SK-N-SH treated with all-trans-retinoic acid at 6 μM for 48 hours (cell line): ENCODE data around the gene BUB3.

Experiments
- ATAC-seq: fragments of 200-7000 bp; cut with Tn5 transposase; 3 replicates; pipeline ENCODE4 v1.9.1; 2020; ENCODE audit warnings: mild to moderate bottlenecking, moderate library complexity
- BACH2 ChIP-seq: fragments of 250-450 bp; sonication (Bioruptor Pico); IDR thresholded peaks from 2 replicates; pipeline ENCODE4 v1.9.0; 2021; ENCODE audit warnings: mild to moderate bottlenecking, borderline replicate concordance
- CREB5 ChIP-seq: fragments of 250-450 bp; sonication (Bioruptor Pico); IDR thresholded peaks from 2 replicates; pipeline ENCODE4 v1.5.1; 2020; ENCODE audit warnings: low read depth, mild to moderate bottlenecking, moderate library complexity
- CSDC2 ChIP-seq: fragments of 250-450 bp; sonication (Bioruptor Pico); IDR thresholded peaks from 2 replicates; pipeline ENCODE4 v1.5.0; 2020; ENCODE audit warnings: mild to moderate bottlenecking, moderate library complexity
- CSRNP3 ChIP-seq: fragments of 250-450 bp; sonication (Bioruptor Pico); IDR thresholded peaks from 2 replicates; pipeline ENCODE4 v1.5.1; 2021; ENCODE audit warnings: mild to moderate bottlenecking, moderate library complexity
- ESRRG ChIP-seq: fragments of 250-450 bp; sonication (Bioruptor Pico); IDR thresholded peaks from 2 replicates; pipeline ENCODE4 v1.6.1; 2021; ENCODE audit warnings: mild to moderate bottlenecking
- GLIS3 ChIP-seq: fragments of 250-450 bp; sonication (Bioruptor Pico); IDR thresholded peaks from 2 replicates; pipeline ENCODE4 v1.5.0; 2020; ENCODE audit warnings: mild to moderate bottlenecking, moderate library complexity
- ISL1 ChIP-seq: fragments of 250-450 bp; sonication (Bioruptor Pico); IDR thresholded peaks from 2 replicates; pipeline ENCODE4 v2.1.2; 2022; ENCODE audit warnings: mild to moderate bottlenecking, moderate library complexity
- OSR1 ChIP-seq: fragments of 250-450 bp; sonication (Bioruptor Pico); IDR thresholded peaks from 2 replicates; pipeline ENCODE4 v1.8.0; 2022; ENCODE audit warnings: moderate library complexity, mild to moderate bottlenecking, inconsistent platforms
- PATZ1 ChIP-seq: fragments of 250-450 bp; sonication (Bioruptor Pico); IDR thresholded peaks from 2 replicates; pipeline ENCODE4 v1.8.0; 2020; ENCODE audit warnings: mild to moderate bottlenecking, moderate library complexity, borderline replicate concordance
- POU6F1 ChIP-seq: fragments of 250-450 bp; sonication (Bioruptor Pico); IDR thresholded peaks from 2 replicates; pipeline ENCODE4 v1.8.0; 2021; ENCODE audit warnings: low read depth, mild to moderate bottlenecking, moderate library complexity, borderline replicate concordance
- RARB ChIP-seq: fragments of 250-450 bp; sonication (Bioruptor Pico); IDR thresholded peaks from 2 replicates; pipeline ENCODE4 v1.8.0; 2021; ENCODE audit warnings: mild to moderate bottlenecking, moderate library complexity
- SNAI2 ChIP-seq: fragments of 250-450 bp; sonication (Bioruptor Pico); IDR thresholded peaks from 2 replicates; pipeline ENCODE4 v1.5.0; 2020; ENCODE audit warnings: mild to moderate bottlenecking, moderate library complexity
- TCF4 ChIP-seq: fragments of 250-450 bp; sonication (Bioruptor Pico); IDR thresholded peaks from 2 replicates; pipeline ENCODE4 v1.8.0; 2021; ENCODE audit warnings: mild to moderate bottlenecking, moderate library complexity, borderline replicate concordance
- TSHZ2 ChIP-seq: fragments of 250-450 bp; sonication (Bioruptor Pico); IDR thresholded peaks from 2 replicates; pipeline ENCODE4 v1.5.0; 2020; ENCODE audit warnings: mild to moderate bottlenecking, moderate library complexity
- ZFP3 ChIP-seq: fragments of 250-450 bp; sonication (Bioruptor Pico); IDR thresholded peaks from 2 replicates; pipeline ENCODE4 v1.5.0; 2020; ENCODE audit warnings: mild to moderate bottlenecking, moderate library complexity
- ZNF565 ChIP-seq: fragments of 450-650 bp; formaldehyde crosslinking; conservative IDR thresholded peaks from 2 replicates; pipeline ENCODE4 v1.5.0; 2020; ENCODE audit warnings: low read depth, mild to moderate bottlenecking, moderate library complexity
- ZNF70 ChIP-seq: fragments of 450-650 bp; formaldehyde crosslinking; IDR thresholded peaks from 2 replicates; pipeline ENCODE4 v1.5.0; 2020; ENCODE audit warnings: mild to moderate bottlenecking, moderate library complexity

The BUB3 gene

GRCh38 chr10:123145542-123146012, 8.6 kb upstream of the BUB3 start:
- ATAC-seq: no peak
- TF ChIP-seq TSHZ2 (CRISPR knock-in tag) (no peak), CSDC2 (CRISPR knock-in tag) (no peak), PATZ1 (no peak), RARB (CRISPR knock-in tag) (no peak), ESRRG (CRISPR knock-in tag) (no peak), SNAI2 (CRISPR knock-in tag) (no peak), CREB5 (no peak)

GRCh38 chr10:123146013-123146893, 7.9 kb upstream of the BUB3 start:
- no peak for ATAC-seq
- TF ChIP-seq TSHZ2 (CRISPR knock-in tag) (no peak), ISL1 (no peak), SNAI2 (CRISPR knock-in tag) (no peak), POU6F1 (no peak), ZFP3 (no peak), PATZ1 (no peak), BACH2 (CRISPR knock-in tag) (no peak), GLIS3 (CRISPR knock-in tag) (no peak), RARB (CRISPR knock-in tag) (no peak), ESRRG (CRISPR knock-in tag) (no peak), ZNF565 (no peak), OSR1 (no peak), ZNF70 (CRISPR knock-in tag) (no peak), TCF4 (CRISPR knock-in tag) (no peak), CSRNP3 (CRISPR knock-in tag) (no peak)
